LNCaP clone FGC (cell line): ENCODE results near the gene CALML4.
A peak's percentile ranks its signal among the peaks of the same experiment; 100 is the strongest.
"Not testable (repeated sequence)": the region's sequence is repeated elsewhere in the genome, so short reads cannot be mapped to it uniquely, and the experiment has no call there.

ENCODE experiments used
- DNase-seq: peaks from one replicate; pipeline ENCODE4 v3.0.0-alpha.2; 2011; ENCODE audit warnings: low read depth
- H3K4me3 ChIP-seq: 2 replicates; pipeline ENCODE4 v1.5.1; 2011; ENCODE audit warnings: mild to moderate bottlenecking, low read depth, low read length, control low read depth
- TF ChIP-seq, protein P1 (sequence below): IDR thresholded peaks from 2 replicates; pipeline ENCODE4 v1.5.1; 2012; ENCODE audit warnings: mild to moderate bottlenecking; ENCODE audit not compliant: control insufficient read depth, insufficient read depth; ENCODE audit errors: extremely low read depth

CALML4 gene

DNA sequence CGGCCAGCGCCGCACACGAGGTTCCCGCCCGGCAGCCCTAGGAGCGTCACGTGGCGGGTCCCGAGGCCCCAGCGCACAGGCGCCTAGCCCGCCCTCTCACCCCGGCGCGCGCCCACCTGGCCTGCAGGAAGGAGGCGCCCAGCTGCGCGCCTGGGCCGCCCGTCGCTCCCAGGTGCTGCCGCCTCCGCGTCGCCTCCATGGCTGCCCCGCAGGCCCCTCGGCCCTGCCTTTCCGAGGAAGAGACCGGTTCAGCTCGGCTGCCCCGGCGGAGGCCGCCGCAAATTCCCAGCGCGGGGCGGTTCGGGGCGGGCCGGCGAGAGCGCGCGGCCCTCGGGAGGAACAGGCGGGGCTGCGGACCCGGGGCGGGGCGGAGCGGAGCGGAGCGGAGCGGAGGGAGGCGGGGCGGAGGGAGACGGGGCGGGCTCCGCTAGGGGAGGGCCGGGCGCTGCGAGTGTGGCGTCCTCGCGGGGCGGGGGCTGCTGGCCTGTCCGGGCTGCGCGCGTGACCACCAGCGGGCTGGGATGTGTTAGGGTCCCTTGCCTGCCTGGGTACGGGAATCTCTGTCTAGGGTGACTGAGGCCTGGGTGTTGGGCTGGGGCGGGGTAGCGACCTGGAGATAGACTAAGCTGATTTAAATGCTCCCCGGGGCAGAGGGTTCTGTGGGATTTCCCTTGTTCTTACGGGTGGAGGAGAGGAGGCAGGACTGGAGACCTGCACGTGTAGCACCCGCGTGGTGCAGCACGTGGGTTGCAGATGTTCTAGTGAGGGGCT is 24.4 kb upstream of the CALML4 start, which contains the start of gene CLN6:
CLN6 (minus strand) TSS at position 343 of the 771 bp plus-strand sequence; CDS start at position 199, 144 bp downstream.
- TF ChIP-seq, protein P1, sequence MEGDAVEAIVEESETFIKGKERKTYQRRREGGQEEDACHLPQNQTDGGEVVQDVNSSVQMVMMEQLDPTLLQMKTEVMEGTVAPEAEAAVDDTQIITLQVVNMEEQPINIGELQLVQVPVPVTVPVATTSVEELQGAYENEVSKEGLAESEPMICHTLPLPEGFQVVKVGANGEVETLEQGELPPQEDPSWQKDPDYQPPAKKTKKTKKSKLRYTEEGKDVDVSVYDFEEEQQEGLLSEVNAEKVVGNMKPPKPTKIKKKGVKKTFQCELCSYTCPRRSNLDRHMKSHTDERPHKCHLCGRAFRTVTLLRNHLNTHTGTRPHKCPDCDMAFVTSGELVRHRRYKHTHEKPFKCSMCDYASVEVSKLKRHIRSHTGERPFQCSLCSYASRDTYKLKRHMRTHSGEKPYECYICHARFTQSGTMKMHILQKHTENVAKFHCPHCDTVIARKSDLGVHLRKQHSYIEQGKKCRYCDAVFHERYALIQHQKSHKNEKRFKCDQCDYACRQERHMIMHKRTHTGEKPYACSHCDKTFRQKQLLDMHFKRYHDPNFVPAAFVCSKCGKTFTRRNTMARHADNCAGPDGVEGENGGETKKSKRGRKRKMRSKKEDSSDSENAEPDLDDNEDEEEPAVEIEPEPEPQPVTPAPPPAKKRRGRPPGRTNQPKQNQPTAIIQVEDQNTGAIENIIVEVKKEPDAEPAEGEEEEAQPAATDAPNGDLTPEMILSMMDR = no peak
- DNase-seq = peak; percentile 30
- peak within 1 kb of the TSS; percentile 89 for H3K4me3 ChIP-seq

DNA sequence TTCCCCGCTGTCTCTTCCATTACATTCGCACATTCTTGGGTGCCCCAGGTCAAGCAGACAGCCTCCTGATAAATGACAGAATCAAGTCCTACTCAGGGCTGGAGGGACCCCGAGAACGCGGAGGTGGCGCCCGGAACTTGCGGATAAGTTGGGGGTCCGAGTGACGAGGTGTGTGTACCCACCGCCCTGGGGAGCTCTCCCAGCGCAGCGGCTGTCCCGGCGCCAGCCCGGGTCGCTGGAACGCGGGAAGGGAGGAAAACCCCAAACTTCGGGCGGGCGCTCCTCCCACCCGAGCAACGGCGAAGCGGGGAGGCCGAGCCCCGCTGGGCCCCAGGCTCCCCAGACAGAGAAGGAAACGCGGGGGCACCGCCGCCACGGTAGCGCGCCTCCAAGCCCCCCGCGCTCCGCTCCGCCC is 23.8 kb upstream of the CALML4 start:
- TF ChIP-seq, protein P1 = no peak
- H3K4me3 ChIP-seq = peak overlapping the region; percentile 89
- no peak for DNase-seq

DNA sequence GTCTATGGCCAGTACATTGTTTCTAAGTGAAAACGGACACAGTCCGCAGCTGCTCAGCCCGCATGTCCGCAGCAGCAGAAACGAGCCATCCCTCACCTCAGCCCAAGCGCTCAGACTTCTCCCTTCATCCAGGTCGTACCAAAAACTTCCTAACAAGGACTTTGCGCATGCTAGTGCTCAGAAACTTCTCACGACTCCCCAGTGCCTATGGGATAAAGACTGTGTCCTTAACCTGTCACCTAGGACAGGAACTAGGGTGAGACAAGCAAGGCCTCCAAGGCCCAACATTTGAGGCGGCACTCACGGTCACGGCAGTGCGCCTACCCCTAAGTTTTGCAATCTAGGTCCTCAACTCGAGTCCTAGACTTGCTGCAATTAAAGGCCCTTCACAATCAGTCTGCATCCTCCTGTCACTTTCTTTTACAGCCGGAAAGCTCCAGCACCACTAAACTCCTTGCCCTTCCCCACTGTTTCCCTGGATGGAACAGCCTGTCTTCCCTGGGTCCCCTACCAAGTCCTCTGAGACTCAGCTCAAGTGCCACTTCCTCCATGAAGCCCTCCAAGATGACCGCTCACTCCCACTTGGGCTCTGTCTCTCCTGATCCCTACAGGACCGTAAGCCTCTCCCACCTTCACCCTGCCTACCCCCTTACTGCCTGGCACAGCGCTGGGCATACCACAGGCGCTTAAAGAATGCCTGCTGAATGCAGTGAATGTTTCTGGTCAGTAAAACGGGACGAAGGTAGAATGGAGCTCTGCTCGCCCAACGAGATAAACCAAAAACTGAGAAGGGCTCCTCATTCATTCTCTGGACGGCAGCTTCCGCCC is 23.2 kb upstream of the CALML4 start:
- TF ChIP-seq, protein P1 = no peak
- DNase-seq = no peak
- H3K4me3 ChIP-seq = peak overlapping the region; percentile 89

DNA sequence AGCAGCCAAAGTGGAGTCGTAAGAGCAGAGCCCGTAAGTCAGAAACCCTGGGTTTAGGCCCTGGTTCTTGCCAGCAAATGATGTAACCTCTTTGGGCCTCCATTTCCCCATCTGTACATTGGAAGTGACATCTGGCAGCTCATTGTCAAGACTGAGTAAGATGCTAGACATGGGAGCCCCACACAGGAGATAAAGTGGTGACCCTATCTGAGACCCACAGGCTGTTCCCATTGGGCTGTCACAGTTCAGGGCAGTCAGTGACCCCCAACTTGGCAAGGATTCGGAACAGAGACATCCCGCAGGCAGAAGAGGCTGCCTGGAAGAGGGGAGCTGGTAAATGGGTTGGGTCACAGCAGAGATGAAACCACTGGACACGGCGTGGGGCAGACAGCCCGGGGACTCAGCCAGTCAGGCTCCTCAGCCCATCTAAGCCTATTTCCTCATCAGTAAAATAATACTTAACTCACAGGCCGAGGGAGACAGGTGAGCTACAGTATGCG is 22.6 kb upstream of the CALML4 start:
- no peak for DNase-seq
- TF ChIP-seq, protein P1 = no peak
- peak overlapping the region; percentile 89 for H3K4me3 ChIP-seq

DNA sequence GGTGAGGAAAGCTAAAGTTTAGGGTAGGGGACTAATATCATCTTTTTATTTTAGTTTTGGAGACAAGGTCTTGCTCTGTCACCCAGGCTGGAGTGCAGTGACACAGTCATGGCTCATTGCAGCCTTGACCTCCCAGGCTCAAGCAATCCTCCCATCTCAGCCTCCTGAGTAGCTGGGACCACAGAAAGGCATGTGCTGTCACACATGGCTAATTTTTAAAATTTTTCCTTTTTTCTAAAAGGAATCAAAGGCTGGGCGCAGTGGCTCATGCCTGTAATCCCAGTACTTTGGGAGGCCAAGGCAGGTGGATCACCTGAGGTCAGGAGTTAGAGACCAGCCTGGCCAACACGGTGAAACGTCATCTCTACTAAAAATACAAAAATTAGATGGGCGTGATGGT is 20.3 kb upstream of the CALML4 start:
- DNase-seq = not testable (repeated sequence)

DNA sequence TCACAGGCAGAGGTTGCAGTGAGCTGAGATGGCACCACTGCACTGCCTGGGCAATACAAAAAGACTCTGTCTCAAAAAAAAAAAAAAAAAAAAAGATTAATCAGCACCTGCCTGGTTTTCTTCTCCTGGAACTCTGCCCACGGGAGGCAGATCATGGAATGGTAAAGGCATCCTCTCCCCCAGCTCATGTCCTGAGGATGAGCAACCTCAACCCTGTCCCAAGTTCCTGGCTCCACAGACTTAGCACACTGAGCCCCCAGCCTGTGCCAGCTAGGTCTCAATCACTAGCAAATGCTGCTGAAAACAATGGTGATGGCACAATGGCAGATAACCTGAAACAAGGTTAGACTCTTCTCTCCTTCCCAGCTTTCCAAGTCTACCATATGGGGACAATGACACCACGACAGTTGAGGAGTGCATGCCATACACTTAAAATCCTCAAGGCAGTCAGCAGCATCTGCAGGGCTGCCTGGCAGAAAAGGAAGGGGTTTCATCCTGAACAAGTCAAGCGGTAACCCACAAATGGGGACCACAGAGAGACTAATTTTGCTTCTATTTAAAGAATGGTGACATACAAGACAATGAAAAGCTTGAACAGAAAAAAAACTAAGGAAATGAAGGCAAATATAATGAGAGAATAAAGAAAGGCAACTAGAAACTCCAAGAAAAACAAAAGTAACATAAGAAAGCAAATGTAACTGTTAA is 19.6 kb upstream of the CALML4 start:
- DNase-seq = no peak
- no peak overlapping the region for H3K4me3 ChIP-seq
- TF ChIP-seq, protein P1 = no peak

More for the DNA sequence above, 20.3 kb upstream of the CALML4 start:
- not testable (repeated sequence) for H3K4me3 ChIP-seq
